Lower leg skin (tissue), 4 donors: ENCODE data around the gene TSBP1. TPM values are rescaled to one million over a fixed set of nuclear protein-coding genes. Genes with fewer than 3 reads are reported as not detected.

Experiments used
- DNase-seq, 2 donors: peaks; one replicate each; pipeline ENCODE4 v3.0.0-alpha.2; 2019; ENCODE audit warnings: low spot score in 2 of 2
- H3K4me3 ChIP-seq: fragments of 200-600 bp; sonication (generic); 2 replicates; pipeline ENCODE4 v1.5.1; 2017; ENCODE audit warnings: mild to moderate bottlenecking, low read depth; ENCODE audit not compliant: poor library complexity, severe bottlenecking
- POLR2A ChIP-seq, 2 donors: fragments of 450-650 bp; IDR thresholded peaks; one replicate each; pipeline ENCODE4 v1.6.1; 2016 to 2017; ENCODE audit warnings: antibody characterized with exemption in 2 of 2, mild to moderate bottlenecking in 1 of 2, moderate library complexity in 1 of 2
- WGBS, 2 donors: methylation state at CpG; one replicate each; pipeline ENCODE4 v1.1.5; 2018; 5-methylcytosine and 5-hydroxymethylcytosine counted together
- intact Hi-C: fragments of 100-400 bp; cut with DNase I; formaldehyde crosslinking; loops from one replicate; pipeline ENCODE4 v1.15.0; 2023; ENCODE audit warnings: low total_unique reads
- total RNA-seq, 4 donors: library from RNA; depleted of rRNA; stranded (reverse); fragments of >200 nt; gene quantifications; one replicate each; pipeline ENCODE4 v1.1.0, GENCODE V29; 2016
- TF ChIP-seq, protein P1 (sequence below), 3 donors: fragments of 450-650 bp; IDR thresholded peaks; one replicate each; pipeline ENCODE4 v1.5.1; 2016; ENCODE audit warnings: antibody characterized with exemption in 3 of 3, mild to moderate bottlenecking in 3 of 3, moderate library complexity in 2 of 3

The TSBP1 gene, protein sequence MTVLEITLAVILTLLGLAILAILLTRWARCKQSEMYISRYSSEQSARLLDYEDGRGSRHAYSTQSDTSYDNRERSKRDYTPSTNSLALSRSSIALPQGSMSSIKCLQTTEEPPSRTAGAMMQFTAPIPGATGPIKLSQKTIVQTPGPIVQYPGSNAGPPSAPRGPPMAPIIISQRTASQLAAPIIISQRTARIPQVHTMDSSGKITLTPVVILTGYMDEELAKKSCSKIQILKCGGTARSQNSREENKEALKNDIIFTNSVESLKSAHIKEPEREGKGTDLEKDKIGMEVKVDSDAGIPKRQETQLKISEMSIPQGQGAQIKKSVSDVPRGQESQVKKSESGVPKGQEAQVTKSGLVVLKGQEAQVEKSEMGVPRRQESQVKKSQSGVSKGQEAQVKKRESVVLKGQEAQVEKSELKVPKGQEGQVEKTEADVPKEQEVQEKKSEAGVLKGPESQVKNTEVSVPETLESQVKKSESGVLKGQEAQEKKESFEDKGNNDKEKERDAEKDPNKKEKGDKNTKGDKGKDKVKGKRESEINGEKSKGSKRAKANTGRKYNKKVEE
- not detected for total RNA-seq

DNA sequence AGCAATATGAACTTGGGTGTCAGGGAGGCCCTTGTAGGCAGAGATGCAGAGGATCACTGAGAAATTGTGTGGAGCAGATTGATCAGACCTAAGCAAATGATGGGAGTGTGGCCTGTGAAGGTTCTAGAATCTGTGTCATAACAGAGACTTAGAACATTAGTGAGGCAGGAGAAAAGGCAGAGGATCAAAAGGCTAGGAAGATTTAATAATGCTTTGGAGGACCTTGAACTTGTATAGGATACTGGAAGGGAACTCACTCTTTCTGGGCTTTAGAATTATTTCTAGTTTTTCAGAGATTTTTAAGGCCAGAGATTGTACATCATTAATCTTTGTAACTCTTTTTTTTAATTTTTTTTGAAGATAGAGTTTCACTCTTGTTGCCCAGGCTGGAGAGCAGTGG is at the start of gene TSBP1:
Gene TSBP1 (minus strand): TSS at position 101 of the 400 bp plus-strand sequence. CDS start 197 bp downstream, outside the sequence.
- no peak within 1 kb of the TSS for H3K4me3 ChIP-seq
- TF ChIP-seq, protein P1, sequence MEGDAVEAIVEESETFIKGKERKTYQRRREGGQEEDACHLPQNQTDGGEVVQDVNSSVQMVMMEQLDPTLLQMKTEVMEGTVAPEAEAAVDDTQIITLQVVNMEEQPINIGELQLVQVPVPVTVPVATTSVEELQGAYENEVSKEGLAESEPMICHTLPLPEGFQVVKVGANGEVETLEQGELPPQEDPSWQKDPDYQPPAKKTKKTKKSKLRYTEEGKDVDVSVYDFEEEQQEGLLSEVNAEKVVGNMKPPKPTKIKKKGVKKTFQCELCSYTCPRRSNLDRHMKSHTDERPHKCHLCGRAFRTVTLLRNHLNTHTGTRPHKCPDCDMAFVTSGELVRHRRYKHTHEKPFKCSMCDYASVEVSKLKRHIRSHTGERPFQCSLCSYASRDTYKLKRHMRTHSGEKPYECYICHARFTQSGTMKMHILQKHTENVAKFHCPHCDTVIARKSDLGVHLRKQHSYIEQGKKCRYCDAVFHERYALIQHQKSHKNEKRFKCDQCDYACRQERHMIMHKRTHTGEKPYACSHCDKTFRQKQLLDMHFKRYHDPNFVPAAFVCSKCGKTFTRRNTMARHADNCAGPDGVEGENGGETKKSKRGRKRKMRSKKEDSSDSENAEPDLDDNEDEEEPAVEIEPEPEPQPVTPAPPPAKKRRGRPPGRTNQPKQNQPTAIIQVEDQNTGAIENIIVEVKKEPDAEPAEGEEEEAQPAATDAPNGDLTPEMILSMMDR (IDR thresholded peaks at IDR 0.05): no peak
- no peak for TF ChIP-seq POLR2A (IDR thresholded peaks at IDR 0.05)
- intact Hi-C loops: no loop called here
- no peak for DNase-seq

DNA sequence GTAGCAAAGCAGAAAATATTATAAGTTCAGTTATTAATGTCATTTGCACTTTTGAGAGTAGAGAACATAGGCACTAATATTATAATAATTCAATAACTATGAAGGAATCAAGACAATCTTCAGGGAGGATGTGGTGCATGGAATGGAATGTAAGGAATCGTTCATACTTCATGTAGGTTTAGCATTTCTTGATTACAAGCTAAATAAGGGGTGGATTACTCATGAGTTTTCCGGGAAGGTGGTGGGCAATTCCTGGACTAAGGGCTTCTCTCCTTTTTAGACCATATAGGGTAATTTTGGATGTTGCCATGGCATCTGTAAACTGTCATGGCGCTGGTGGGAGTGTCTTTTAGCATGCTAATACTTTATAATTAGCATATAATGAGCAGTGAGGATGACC is 44.3 kb upstream of the TSBP1 start:
- WGBS, 2 donors: 81 to 82% methylated on average over 3 of the region's 3 CpGs
- H3K4me3 ChIP-seq: no peak overlapping the region
- TF ChIP-seq POLR2A (IDR thresholded peaks at IDR 0.05): no peak
- TF ChIP-seq, protein P1 (IDR thresholded peaks at IDR 0.05): no peak
- no peak for DNase-seq
- intact Hi-C loops: loop anchor here (5.0 to 10.0 kb wide), 2 partner anchors 379 to 876 kb away; no protein-coding TSS in a partner anchor

DNA sequence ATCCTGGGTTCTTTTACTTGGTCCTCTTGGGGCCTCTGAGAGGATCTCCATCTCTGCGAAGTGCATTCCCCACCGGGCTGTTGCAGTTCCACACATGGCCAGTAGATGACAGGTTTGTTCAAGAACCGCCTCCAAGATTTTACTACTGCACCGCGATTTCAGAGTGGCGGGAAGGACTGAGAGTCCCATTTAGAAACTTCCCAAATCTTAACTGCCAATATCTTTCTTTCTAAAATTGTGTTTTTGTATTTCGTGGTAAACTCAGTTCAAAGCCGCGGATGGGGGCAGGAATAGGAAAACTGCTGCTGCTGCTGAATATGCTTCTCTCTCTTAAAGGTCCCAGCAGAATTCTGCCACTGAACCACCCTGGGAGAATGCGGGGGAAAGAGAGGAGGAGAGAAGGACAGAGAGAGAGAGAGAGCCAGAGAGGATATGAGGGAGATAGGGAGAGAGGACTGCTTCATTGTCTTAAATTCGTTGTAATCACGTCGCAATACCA is 43.9 kb upstream of the TSBP1 start:
- WGBS, 2 donors: 8% methylated on average over 13 of the region's 13 CpGs
- peak; percentile 74 to 95 for DNase-seq
- TF ChIP-seq, protein P1 (IDR thresholded peaks at IDR 0.05): peak in 2 of 3 donors; percentile 69 to 92
- no peak for TF ChIP-seq POLR2A (IDR thresholded peaks at IDR 0.05)
- H3K4me3 ChIP-seq: no peak overlapping the region
- intact Hi-C loops: loop anchor here (5.0 to 10.0 kb wide), 2 partner anchors 379 to 877 kb away; no protein-coding TSS in a partner anchor

DNA sequence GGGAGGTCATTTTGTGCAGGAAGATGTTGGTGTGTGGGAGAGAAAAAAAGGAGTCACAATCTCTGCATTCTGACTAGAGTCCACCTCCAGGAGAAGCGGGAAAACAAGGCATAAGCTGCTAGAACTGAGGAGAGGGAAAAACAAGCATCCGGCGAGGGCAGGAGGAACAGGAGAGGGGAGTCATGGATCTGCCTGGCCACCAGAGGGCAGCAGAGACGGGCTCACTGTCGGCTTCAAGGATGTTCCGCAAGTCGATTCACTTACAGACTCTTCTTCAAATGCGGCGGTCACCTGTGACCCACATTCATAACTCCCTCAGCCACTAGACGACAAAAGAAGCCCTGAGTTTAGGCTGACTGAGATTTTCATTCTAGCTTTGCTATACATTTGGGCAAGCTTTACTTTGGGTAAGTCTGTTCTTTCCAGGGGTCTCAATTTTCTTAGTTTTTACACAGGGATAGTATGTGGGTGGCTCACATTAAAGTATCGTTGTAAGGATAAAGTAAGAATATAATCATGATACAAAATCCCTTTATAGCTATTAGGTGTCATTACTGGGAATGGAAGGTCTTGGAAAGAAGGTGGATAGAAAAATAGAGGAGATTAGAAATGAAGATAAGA is 41.8 kb upstream of the TSBP1 start:
- TF ChIP-seq, protein P1 (IDR thresholded peaks at IDR 0.05): peak in 1 of 3 donors; percentile 56
- TF ChIP-seq POLR2A (IDR thresholded peaks at IDR 0.05): no peak
- 5 to 6% methylated on average over 11 of the region's 11 CpGs for WGBS, 2 donors
- no peak overlapping the region for H3K4me3 ChIP-seq
- intact Hi-C loops: loop anchor here (10.0 kb wide), 1 partner anchor 381 kb away; no protein-coding TSS in a partner anchor
- peak; percentile 47 to 95 for DNase-seq

DNA sequence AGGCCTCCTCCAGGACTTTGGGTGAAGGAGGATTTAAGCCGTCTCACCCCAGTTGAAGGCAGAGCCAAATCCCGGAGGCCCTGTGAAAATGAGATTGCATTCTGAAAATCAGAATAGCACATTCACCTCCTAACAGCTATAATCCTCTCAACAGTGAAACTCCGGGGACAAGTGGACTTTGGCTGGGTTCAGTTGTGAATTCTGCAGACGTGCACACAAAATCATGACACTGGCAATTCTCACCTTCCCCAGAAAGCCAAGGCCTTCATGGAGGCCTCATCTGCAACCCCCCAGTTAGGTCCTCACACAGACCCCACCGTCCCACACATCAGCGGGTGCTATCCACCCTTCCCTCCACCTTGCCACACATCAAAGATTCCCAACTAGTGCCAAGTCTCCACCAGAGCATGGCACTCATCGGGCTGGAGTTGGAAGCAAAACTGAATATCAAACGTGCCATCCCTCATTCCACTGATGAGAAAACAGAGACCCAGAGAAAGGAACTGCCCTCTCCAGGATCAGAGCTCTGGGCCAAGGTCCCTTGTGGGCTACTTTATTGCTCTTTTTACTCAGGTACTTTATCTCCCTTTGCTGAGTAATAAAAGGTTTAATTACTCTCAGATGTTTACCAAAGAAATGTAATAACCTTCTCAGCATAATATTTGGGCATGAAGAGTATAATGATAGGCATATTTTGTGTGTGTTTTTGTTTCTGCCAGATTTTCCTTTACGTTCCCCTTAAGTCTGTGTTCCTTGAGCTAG is 40.0 kb upstream of the TSBP1 start:
- H3K4me3 ChIP-seq: no peak overlapping the region
- intact Hi-C loops: loop anchor here (10.0 kb wide), 1 partner anchor 383 kb away; no protein-coding TSS in a partner anchor
- TF ChIP-seq, protein P1 (IDR thresholded peaks at IDR 0.05): no peak
- no peak for TF ChIP-seq POLR2A (IDR thresholded peaks at IDR 0.05)
- WGBS, 2 donors: 81 to 84% methylated on average over 8 to 9 of the region's 9 CpGs
- DNase-seq: no peak
